CD4-positive, alpha-beta memory T cell (primary cell): ENCODE measurements around the gene TUBE1. TPM values are rescaled to one million over a fixed set of nuclear protein-coding genes. Genes with fewer than 3 reads are reported as not detected.

Experiments used
- CTCF ChIA-PET: fragments of 350-600 bp; sonication (Branson Sonifier 250); formaldehyde crosslinking; loops from one replicate; lab custom pipeline; 2021; ENCODE audit warnings: inconsistent platforms; ENCODE audit not compliant: partially characterized antibody; lab: Charles Lee
- POLR2A ChIA-PET: fragments of 350-600 bp; sonication (Branson Sonifier 250); formaldehyde crosslinking; loops from one replicate; lab custom pipeline; 2021; ENCODE audit not compliant: partially characterized antibody; lab: Charles Lee
- DNase-seq, 5 donors: peaks; one replicate each; pipeline versions ENCODE4 v3.0.0 to v3.0.0-alpha.2; 2020 to 2022; ENCODE audit warnings: mixed read lengths in 1 of 5
- H3K27ac ChIP-seq: one replicate; pipeline ENCODE4 v1.7.0; 2013; ENCODE audit warnings: low read depth, low read length
- H3K27me3 ChIP-seq: 2 replicates; pipeline ENCODE4 v1.7.0; 2013; ENCODE audit warnings: mild to moderate bottlenecking, low read length, moderate library complexity; ENCODE audit not compliant: insufficient read depth
- H3K36me3 ChIP-seq: 2 replicates; pipeline ENCODE4 v1.7.0; 2013; ENCODE audit warnings: mild to moderate bottlenecking, low read length, moderate library complexity; ENCODE audit not compliant: insufficient read depth
- H3K4me1 ChIP-seq: 2 replicates; pipeline ENCODE4 v1.7.0; 2013; ENCODE audit warnings: mild to moderate bottlenecking, low read length, moderate library complexity; ENCODE audit not compliant: insufficient read depth
- H3K4me3 ChIP-seq, 2 donors: one replicate each; pipeline ENCODE4 v1.7.0; 2013; ENCODE audit warnings: low read length in 2 of 2, mild to moderate bottlenecking in 1 of 2
- H3K9me3 ChIP-seq, 2 donors: one replicate each; pipeline ENCODE4 v1.7.0; 2013; ENCODE audit warnings: low read length in 2 of 2, control low read depth in 1 of 2; ENCODE audit not compliant: control insufficient read depth in 1 of 2
- H3K27ac Mint-ChIP-seq, 7 donors: one replicate each; pipeline ENCODE4 v1.8.0; 2020 to 2021; ENCODE audit warnings: mixed read lengths in 7 of 7, mild to moderate bottlenecking in 6 of 7, inconsistent platforms in 3 of 7, moderate library complexity in 3 of 7
- H3K27me3 Mint-ChIP-seq, 2 donors: one replicate each; pipeline ENCODE4 v1.8.0; 2020 to 2021; ENCODE audit warnings: mixed read lengths in 2 of 2
- H3K36me3 Mint-ChIP-seq, 2 donors: one replicate each; pipeline ENCODE4 v1.8.0; 2020 to 2021; ENCODE audit warnings: mixed read lengths in 2 of 2, inconsistent platforms in 1 of 2, mild to moderate bottlenecking in 1 of 2
- H3K4me1 Mint-ChIP-seq, 4 donors: one replicate each; pipeline ENCODE4 v1.8.0; 2020 to 2021; ENCODE audit warnings: mixed read lengths in 4 of 4, mild to moderate bottlenecking in 1 of 4
- H3K4me3 Mint-ChIP-seq, 8 donors: one replicate each; pipeline ENCODE4 v1.8.0; 2020 to 2021; ENCODE audit warnings: mixed read lengths in 8 of 8, mild to moderate bottlenecking in 7 of 8, moderate library complexity in 6 of 8, inconsistent platforms in 3 of 8
- H3K9me3 Mint-ChIP-seq, 8 donors: one replicate each; pipeline ENCODE4 v1.8.0; 2020 to 2021; ENCODE audit warnings: mixed read lengths in 8 of 8, mild to moderate bottlenecking in 5 of 8, inconsistent platforms in 3 of 8, moderate library complexity in 1 of 8
- intact Hi-C: fragments of 100-400 bp; cut with micrococcal nuclease; formaldehyde crosslinking; loops from one replicate; pipeline ENCODE4 v1.15.1; 2023
- polyA plus RNA-seq, 2 donors: library from polyadenylated mRNA; unstranded; fragments of 300-500 nt; fragmentation: Illumina TruSeq; gene quantifications; one replicate each; pipeline ENCODE4 v1.2.3, GENCODE V29; 2021
- total RNA-seq, 2 experiments: library from RNA; stranded (reverse); gene quantifications; one replicate each; pipeline ENCODE4 v1.2.3, GENCODE V29; 2021

TUBE1 gene
- total and polyA plus RNA-seq, 4 experiments from 2014 or later = 15.6 to 45.2 (median 29.8) TPM

- Histone ChIP-seq H3K4me3 (no peak overlapping the region), H3K36me3 (no peaks in the 10 kb centered on the region), H3K4me1 (no peaks in the 10 kb centered on the region), H3K9me3 (no peaks in the 10 kb centered on the region), H3K27me3 (no peaks in the 10 kb centered on the region), H3K27ac (no peak overlapping the region)
- Mint-ChIP-seq H3K9me3 (no peaks in the 10 kb centered on the region), H3K4me3 (no peak overlapping the region), H3K36me3 (peaks cover 4 to 12% of the 10 kb centered on the region in 2 donors), H3K27ac (no peak overlapping the region), H3K27me3 (peaks cover 0 to 1% of the 10 kb centered on the region in 2 donors), H3K4me1 (no peaks in the 10 kb centered on the region)
- DNase-seq = no peak
- intact Hi-C loops = no loop called here
- ChIA-PET CTCF (no interaction called here), POLR2A (no interaction called here)
Observed at GRCh38 chr6:112066606-112067005, 20.7 kb downstream of the TUBE1 start.

GRCh38 chr6:112065426-112065986, 21.8 kb downstream of the TUBE1 start:
- CTCF ChIA-PET = no interaction called here
- intact Hi-C loops = no loop called here
- POLR2A ChIA-PET = interaction anchor here (0.5 kb wide), 1 partner anchor 68 kb away, joined by 3 read pairs; no protein-coding TSS in a partner anchor

GRCh38 chr6:112062966-112063365, 24.3 kb downstream of the TUBE1 start:
- Histone ChIP-seq H3K4me1 (no peaks in the 10 kb centered on the region), H3K36me3 (no peaks in the 10 kb centered on the region), H3K27me3 (no peaks in the 10 kb centered on the region), H3K27ac (no peak overlapping the region), H3K9me3 (no peaks in the 10 kb centered on the region), H3K4me3 (no peak overlapping the region)
- intact Hi-C loops = no loop called here
- no peaks in the 10 kb centered on the region for H3K4me1 Mint-ChIP-seq
- H3K9me3 Mint-ChIP-seq = no peaks in the 10 kb centered on the region
- no peak overlapping the region for H3K4me3 Mint-ChIP-seq
- no peaks in the 10 kb centered on the region for H3K36me3 Mint-ChIP-seq
- H3K27me3 Mint-ChIP-seq = peaks cover 0 to 1% of the 10 kb centered on the region in 2 donors
- DNase-seq = no peak
- POLR2A ChIA-PET = no interaction called here
- no peak overlapping the region for H3K27ac Mint-ChIP-seq
- CTCF ChIA-PET = no interaction called here

More at GRCh38 chr6:112065426-112065986, 21.8 kb downstream of the TUBE1 start:
- DNase-seq = no peak
- H3K9me3 Mint-ChIP-seq = no peaks in the 10 kb centered on the region
- peaks cover 3 to 6% of the 10 kb centered on the region in 2 donors for H3K36me3 Mint-ChIP-seq
- Histone ChIP-seq H3K4me3 (no peak overlapping the region), H3K27ac (no peak overlapping the region), H3K4me1 (no peaks in the 10 kb centered on the region), H3K27me3 (no peaks in the 10 kb centered on the region), H3K36me3 (no peaks in the 10 kb centered on the region), H3K9me3 (no peaks in the 10 kb centered on the region)
- no peak overlapping the region for H3K27ac Mint-ChIP-seq
- no peak overlapping the region for H3K4me3 Mint-ChIP-seq
- peaks cover 0 to 1% of the 10 kb centered on the region in 2 donors for H3K27me3 Mint-ChIP-seq
- no peaks in the 10 kb centered on the region for H3K4me1 Mint-ChIP-seq

GRCh38 chr6:112061605-112062004, 25.7 kb downstream of the TUBE1 start:
- no peaks in the 10 kb centered on the region for H3K4me1 Mint-ChIP-seq
- Histone ChIP-seq H3K27ac (no peak overlapping the region), H3K27me3 (no peaks in the 10 kb centered on the region), H3K36me3 (no peaks in the 10 kb centered on the region), H3K4me3 (no peak overlapping the region), H3K9me3 (no peaks in the 10 kb centered on the region), H3K4me1 (no peaks in the 10 kb centered on the region)
- ChIA-PET POLR2A (no interaction called here), CTCF (no interaction called here)
- H3K9me3 Mint-ChIP-seq = no peaks in the 10 kb centered on the region
- no peak for DNase-seq
- intact Hi-C loops = no loop called here
- no peak overlapping the region for H3K27ac Mint-ChIP-seq
- peaks cover 0 to 1% of the 10 kb centered on the region in 2 donors for H3K27me3 Mint-ChIP-seq
- H3K4me3 Mint-ChIP-seq = no peak overlapping the region
- no peaks in the 10 kb centered on the region for H3K36me3 Mint-ChIP-seq

GRCh38 chr6:112058243-112059032, 28.8 kb downstream of the TUBE1 start:
- H3K4me3 ChIP-seq = no peak overlapping the region

GRCh38 chr6:112054555-112055190, 32.6 kb downstream of the TUBE1 start:
- Histone ChIP-seq H3K4me3 (no peak overlapping the region), H3K27me3 (no peaks in the 10 kb centered on the region), H3K9me3 (no peaks in the 10 kb centered on the region), H3K4me1 (no peaks in the 10 kb centered on the region), H3K36me3 (no peaks in the 10 kb centered on the region), H3K27ac (no peak overlapping the region)
- intact Hi-C loops = no loop called here
- Mint-ChIP-seq H3K9me3 (no peaks in the 10 kb centered on the region), H3K27me3 (peaks cover 1 to 3% of the 10 kb centered on the region in 2 donors), H3K4me1 (no peaks in the 10 kb centered on the region), H3K36me3 (no peaks in the 10 kb centered on the region), H3K4me3 (no peak overlapping the region), H3K27ac (no peak overlapping the region)
- CTCF ChIA-PET = interaction anchor here (2.1 kb wide), 1 partner anchor 12 kb away, joined by 6 read pairs; no protein-coding TSS in a partner anchor
- POLR2A ChIA-PET = no interaction called here
- no peak for DNase-seq

More at GRCh38 chr6:112058243-112059032, 28.8 kb downstream of the TUBE1 start:
- H3K4me3 Mint-ChIP-seq = no peak overlapping the region
- H3K27ac ChIP-seq = no peak overlapping the region
- DNase-seq = no peak
- intact Hi-C loops = no loop called here
- H3K36me3 ChIP-seq = no peaks in the 10 kb centered on the region
- H3K27me3 Mint-ChIP-seq = peaks cover 0 to 3% of the 10 kb centered on the region in 2 donors
- CTCF ChIA-PET = interaction anchor here (1.9 kb wide), 1 partner anchor 15 kb away, joined by 8 read pairs; no protein-coding TSS in a partner anchor
- H3K27ac Mint-ChIP-seq = no peak overlapping the region
- no peaks in the 10 kb centered on the region for H3K9me3 ChIP-seq
- no peaks in the 10 kb centered on the region for H3K4me1 ChIP-seq
- no peaks in the 10 kb centered on the region for H3K36me3 Mint-ChIP-seq
- no peaks in the 10 kb centered on the region for H3K9me3 Mint-ChIP-seq
- POLR2A ChIA-PET = no interaction called here
- no peaks in the 10 kb centered on the region for H3K4me1 Mint-ChIP-seq
- H3K27me3 ChIP-seq = no peaks in the 10 kb centered on the region

GRCh38 chr6:112054001-112054400, 33.3 kb downstream of the TUBE1 start, which contains the start of gene CCN6:
Gene CCN6 (plus strand): TSS chr6:112054104. CDS start chr6:112054358, 254 bp downstream.
- POLR2A ChIA-PET = no interaction called here
- Mint-ChIP-seq H3K27me3 (peaks cover 1 to 3% of the 10 kb centered on the region in 2 donors), H3K4me3 (no peak within 1 kb of the TSS), H3K9me3 (no peaks in the 10 kb centered on the region), H3K27ac (no peak within 1 kb of the TSS), H3K4me1 (no peaks in the 10 kb centered on the region), H3K36me3 (no peaks in the 10 kb centered on the region)
- Histone ChIP-seq H3K36me3 (no peaks in the 10 kb centered on the region), H3K27me3 (no peaks in the 10 kb centered on the region), H3K4me1 (no peaks in the 10 kb centered on the region), H3K9me3 (no peaks in the 10 kb centered on the region), H3K27ac (no peak within 1 kb of the TSS), H3K4me3 (no peak within 1 kb of the TSS)
- no peak for DNase-seq
- intact Hi-C loops = no loop called here
- CTCF ChIA-PET = interaction anchor here (2.1 kb wide), 1 partner anchor 11 kb away, joined by 6 read pairs; no protein-coding TSS in a partner anchor
